Endodermal cell (in vitro differentiated cells): ENCODE data around the gene DDIT4. TPM values are rescaled to one million over a fixed set of nuclear protein-coding genes. Genes with fewer than 3 reads are reported as not detected.

ENCODE experiments used
- DNase-seq: peaks from one replicate; pipeline ENCODE4 v3.0.0-alpha.2; 2017
- H3K27ac ChIP-seq: 2 replicates; pipeline ENCODE4 v1.5.1; 2013; ENCODE audit warnings: mild to moderate bottlenecking, low read depth, low read length, moderate library complexity
- H3K27me3 ChIP-seq: 2 replicates; pipeline ENCODE4 v1.6.1; 2013; ENCODE audit warnings: mild to moderate bottlenecking, low read length, moderate library complexity; ENCODE audit not compliant: insufficient read depth, control insufficient read depth, poor library complexity, severe bottlenecking
- H3K36me3 ChIP-seq: 2 replicates; pipeline ENCODE4 v1.7.0; 2013; ENCODE audit warnings: mild to moderate bottlenecking, low read length, moderate library complexity; ENCODE audit not compliant: control insufficient read depth, insufficient read depth
- H3K4me1 ChIP-seq: one replicate; pipeline ENCODE4 v1.7.0; 2013; ENCODE audit warnings: low read length; ENCODE audit not compliant: control insufficient read depth, insufficient read depth
- H3K4me3 ChIP-seq: 2 replicates; pipeline ENCODE4 v1.5.1; 2013; ENCODE audit warnings: mild to moderate bottlenecking, low read length, moderate library complexity
- H3K9ac ChIP-seq: 2 replicates; pipeline ENCODE4 v1.6.1; 2013; ENCODE audit warnings: mild to moderate bottlenecking, low read length, moderate library complexity; ENCODE audit not compliant: poor library complexity, severe bottlenecking; ENCODE audit errors: extremely low read depth
- H3K9me3 ChIP-seq: 2 replicates; pipeline ENCODE4 v1.6.1; 2013; ENCODE audit warnings: mild to moderate bottlenecking, low read length, moderate library complexity; ENCODE audit not compliant: control insufficient read depth
- H3K27ac Mint-ChIP-seq: 2 replicates; pipeline ENCODE4 v1.8.0; 2020; ENCODE audit warnings: mixed read lengths
- H3K27me3 Mint-ChIP-seq: 2 replicates; pipeline ENCODE4 v1.8.0; 2021; ENCODE audit warnings: mild to moderate bottlenecking, mixed read lengths; ENCODE audit not compliant: insufficient read depth
- H3K36me3 Mint-ChIP-seq: 2 replicates; pipeline ENCODE4 v1.8.0; 2020; ENCODE audit warnings: low read depth, mixed read lengths
- H3K4me1 Mint-ChIP-seq: 2 replicates; pipeline ENCODE4 v1.8.0; 2020; ENCODE audit warnings: mixed read lengths
- H3K4me3 Mint-ChIP-seq: 2 replicates; pipeline ENCODE4 v1.8.0; 2020; ENCODE audit warnings: mild to moderate bottlenecking, moderate library complexity, mixed read lengths
- H3K9me3 Mint-ChIP-seq: 2 replicates; pipeline ENCODE4 v1.8.0; 2020; ENCODE audit warnings: mild to moderate bottlenecking, mixed read lengths
- CTCF ChIP-seq: fragments of 200-600 bp; sonication (generic); conservative IDR thresholded peaks from 2 replicates; pipeline ENCODE4 v1.5.0; 2021; ENCODE audit warnings: antibody characterized with exemption, mild to moderate bottlenecking
- WGBS, 2 experiments: methylation state at CpG; one replicate each; pipeline versions ENCODE4 v1.1.5 to v1.1.7; 2013; ENCODE audit warnings: missing lambda C conversion rate in 2 of 2, mixed read lengths in 1 of 2; ENCODE audit not compliant: insufficient coverage in 1 of 2, insufficient read length in 1 of 2; 5-methylcytosine and 5-hydroxymethylcytosine counted together
- total RNA-seq, 2 donors: library from RNA; stranded (reverse); fragmentation: NEBNext Ultra II Directional in 1 of 2; extraction: Animal tissue kit (Norgen Biotek cat#: 25700) in 1 of 2; gene quantifications; 2 replicates in 1 of 2; 3 replicates in 1 of 2; pipeline ENCODE4 v1.2.1, GENCODE V29; 2021

Gene DDIT4
- total RNA-seq, 2 donors from 2014 or later = 20.5 to 30.2 TPM

GRCh38 chr10:72311667-72312066, 37.9 kb downstream of the DDIT4 start:
- DNase-seq = no peak
- Mint-ChIP-seq H3K9me3 (no peaks in the 10 kb centered on the region), H3K27ac (no peak overlapping the region), H3K4me1 (peaks cover 17% of the 10 kb centered on the region), H3K36me3 (no peaks in the 10 kb centered on the region), H3K4me3 (no peak overlapping the region), H3K27me3 (no peaks in the 10 kb centered on the region)
- 91 to 93% methylated on average over 7 of the region's 7 CpGs for WGBS, 2 experiments
- Histone ChIP-seq H3K27ac (no peak overlapping the region), H3K36me3 (no peaks in the 10 kb centered on the region), H3K4me1 (peaks cover 2% of the 10 kb centered on the region), H3K4me3 (no peak overlapping the region), H3K27me3 (no peaks in the 10 kb centered on the region), H3K9me3 (no peaks in the 10 kb centered on the region), H3K9ac (no peak overlapping the region)
- no peak for TF ChIP-seq CTCF

- 98 to 100% methylated on average over 6 to 8 of the region's 8 CpGs for WGBS, 2 experiments
- H3K4me3 Mint-ChIP-seq = no peak overlapping the region
- H3K36me3 ChIP-seq = no peaks in the 10 kb centered on the region
- no peaks in the 10 kb centered on the region for H3K9me3 ChIP-seq
- no peaks in the 10 kb centered on the region for H3K36me3 Mint-ChIP-seq
- DNase-seq = no peak
- no peaks in the 10 kb centered on the region for H3K27me3 Mint-ChIP-seq
- no peak overlapping the region for H3K4me3 ChIP-seq
- no peak for TF ChIP-seq CTCF
- H3K4me1 ChIP-seq = peaks cover 2% of the 10 kb centered on the region
- H3K4me1 Mint-ChIP-seq = peaks cover 17% of the 10 kb centered on the region
- H3K27ac ChIP-seq = no peak overlapping the region
- H3K27ac Mint-ChIP-seq = no peak overlapping the region
- H3K27me3 ChIP-seq = no peaks in the 10 kb centered on the region
- H3K9ac ChIP-seq = no peak overlapping the region
- no peaks in the 10 kb centered on the region for H3K9me3 Mint-ChIP-seq
Measured at GRCh38 chr10:72312865-72313391, 39.2 kb downstream of the DDIT4 start.

GRCh38 chr10:72314263-72314662, 40.5 kb downstream of the DDIT4 start:
- H3K36me3 ChIP-seq = no peaks in the 10 kb centered on the region
- no peak overlapping the region for H3K27ac ChIP-seq
- no peak overlapping the region for H3K4me3 ChIP-seq
- Mint-ChIP-seq H3K36me3 (no peaks in the 10 kb centered on the region), H3K4me1 (peaks cover 19% of the 10 kb centered on the region), H3K9me3 (no peaks in the 10 kb centered on the region), H3K27ac (no peak overlapping the region), H3K27me3 (peaks cover 6% of the 10 kb centered on the region), H3K4me3 (no peak overlapping the region)
- DNase-seq = no peak
- H3K4me1 ChIP-seq = peaks cover 3% of the 10 kb centered on the region
- no peak overlapping the region for H3K9ac ChIP-seq
- no peaks in the 10 kb centered on the region for H3K27me3 ChIP-seq
- no peak for TF ChIP-seq CTCF
- 96 to 97% methylated on average over 7 of the region's 7 CpGs for WGBS, 2 experiments
- no peaks in the 10 kb centered on the region for H3K9me3 ChIP-seq
